Measurements from ENCODE around the gene LARP7. TPM values are rescaled to one million over a fixed set of nuclear protein-coding genes. Genes with fewer than 3 reads are reported as not detected.
"Not testable (repeated sequence)": the region's sequence is repeated elsewhere in the genome, so short reads cannot be mapped to it uniquely, and the experiment has no call there.

LARP7 gene
- total RNA-seq, 1 experiment from 2014 or later = 22.9 TPM

- no peak for DNase-seq (ENCODE audit: low spot score)
Observed at GRCh38 chr4:112650332-112650731, 13.4 kb downstream of the LARP7 start.

- DNase-seq (ENCODE audit: low spot score) = no peak
Observed at GRCh38 chr4:112651641-112652040, 14.7 kb downstream of the LARP7 start.

GRCh38 chr4:112652216-112652615, 15.3 kb downstream of the LARP7 start:
- no peak for DNase-seq (ENCODE audit: low spot score)

- DNase-seq (ENCODE audit: low spot score) = no peak
Observed at GRCh38 chr4:112655270-112655669, 18.3 kb downstream of the LARP7 start.

GRCh38 chr4:112656115-112656514, 19.2 kb downstream of the LARP7 start:
- DNase-seq (ENCODE audit: low spot score) = not testable (repeated sequence)

- no peak for DNase-seq (ENCODE audit: low spot score)
Observed at GRCh38 chr4:112664611-112665010, 27.7 kb downstream of the LARP7 start.

GRCh38 chr4:112668131-112668530, 31.2 kb downstream of the LARP7 start:
- DNase-seq (ENCODE audit: low spot score) = no peak

- no peak for DNase-seq (ENCODE audit: low spot score)
Observed at GRCh38 chr4:112673076-112673475, 36.1 kb downstream of the LARP7 start.

GRCh38 chr4:112673686-112674085, 36.7 kb downstream of the LARP7 start:
- no peak for DNase-seq (ENCODE audit: low spot score)

- no peak for DNase-seq (ENCODE audit: low spot score)
Observed at GRCh38 chr4:112674376-112674775, 37.4 kb downstream of the LARP7 start.

GRCh38 chr4:112677519-112678091, 40.7 kb downstream of the LARP7 start:
- DNase-seq (ENCODE audit: low spot score) = no peak

- DNase-seq (ENCODE audit: low spot score) = no peak
Observed at GRCh38 chr4:112680996-112681395, 44.1 kb downstream of the LARP7 start.

- no peak for DNase-seq (ENCODE audit: low spot score)
Observed at GRCh38 chr4:112693507-112693906, 56.6 kb downstream of the LARP7 start.

GRCh38 chr4:112700679-112701078, 63.7 kb downstream of the LARP7 start:
- no peak for DNase-seq (ENCODE audit: low spot score)

- no peak for DNase-seq (ENCODE audit: low spot score)
Observed at GRCh38 chr4:112702892-112703291, 65.9 kb downstream of the LARP7 start.

- no peak for DNase-seq (ENCODE audit: low spot score)
Observed at GRCh38 chr4:112704322-112704721, 67.4 kb downstream of the LARP7 start.

GRCh38 chr4:112704991-112705845, 68.3 kb downstream of the LARP7 start:
- DNase-seq (ENCODE audit: low spot score) = peak; percentile 34

- DNase-seq (ENCODE audit: low spot score) = not testable (repeated sequence)
Observed at GRCh38 chr4:112705891-112706839, 69.2 kb downstream of the LARP7 start.

GRCh38 chr4:112706840-112707207, 69.9 kb downstream of the LARP7 start:
- no peak for DNase-seq (ENCODE audit: low spot score)

Measured in H4 (cell line).